GM21737 (cell line): ENCODE results near the gene GALK1.
"Not testable (repeated sequence)": the region's sequence is repeated elsewhere in the genome, so short reads cannot be mapped to it uniquely, and the experiment has no call there.

Source experiments
- ATAC-seq: cut with Tn5 transposase; IDR thresholded peaks from one replicate; pipeline ENCODE4 v1.9.1; 2021; ENCODE audit warnings: mild to moderate bottlenecking, moderate library complexity; ENCODE audit not compliant: unreplicated experiment

GALK1 gene

GRCh38 chr17:75764711-75765421, at the start of gene GALK1:
TSS of gene GALK1 (minus strand) at chr17:75765192. CDS start at chr17:75765136, 56 bp downstream.
- ATAC-seq: peak; percentile 53

GRCh38 chr17:75814021-75814395, 49.0 kb upstream of the GALK1 start:
- ATAC-seq: no peak

- no peak for ATAC-seq
Measured at GRCh38 chr17:75813081-75814020, 48.4 kb upstream of the GALK1 start.

GRCh38 chr17:75812096-75813013, 47.4 kb upstream of the GALK1 start:
- ATAC-seq: no peak

- ATAC-seq: no peak
Measured at GRCh38 chr17:75811174-75811573, 46.2 kb upstream of the GALK1 start.

- ATAC-seq: not testable (repeated sequence)
Measured at GRCh38 chr17:75810756-75811155, 45.8 kb upstream of the GALK1 start.

- ATAC-seq: no peak
Measured at GRCh38 chr17:75810216-75810615, 45.2 kb upstream of the GALK1 start.

GRCh38 chr17:75809631-75810111, 44.7 kb upstream of the GALK1 start:
- ATAC-seq: no peak

GRCh38 chr17:75808905-75809621, 44.1 kb upstream of the GALK1 start:
- peak; percentile 45 for ATAC-seq

GRCh38 chr17:75808549-75808904, 43.5 kb upstream of the GALK1 start:
- no peak for ATAC-seq

- no peak for ATAC-seq
Measured at GRCh38 chr17:75807861-75808260, 42.9 kb upstream of the GALK1 start.

- ATAC-seq: no peak
Measured at GRCh38 chr17:75806822-75807500, 42.0 kb upstream of the GALK1 start.

- ATAC-seq: no peak
Measured at GRCh38 chr17:75803883-75804282, 38.9 kb upstream of the GALK1 start.

GRCh38 chr17:75799402-75799801, 34.4 kb upstream of the GALK1 start:
- ATAC-seq: no peak

- ATAC-seq: no peak
Measured at GRCh38 chr17:75795820-75796607, 31.0 kb upstream of the GALK1 start.

- ATAC-seq: no peak
Measured at GRCh38 chr17:75793460-75793859, 28.5 kb upstream of the GALK1 start.

GRCh38 chr17:75791254-75791653, 26.3 kb upstream of the GALK1 start:
- ATAC-seq: no peak

- ATAC-seq: peak; percentile 46
Measured at GRCh38 chr17:75785016-75785890, 20.3 kb upstream of the GALK1 start.
